NCI-H1092 treated with DMSO at 0.1 percent for 48 hours (cell line): ENCODE data around the gene PNPLA4.

ENCODE experiments used
- DNase-seq: peaks from one replicate; lab custom pipeline; 2025; lab: John Stamatoyannopoulos, UW

Gene PNPLA4

DNA sequence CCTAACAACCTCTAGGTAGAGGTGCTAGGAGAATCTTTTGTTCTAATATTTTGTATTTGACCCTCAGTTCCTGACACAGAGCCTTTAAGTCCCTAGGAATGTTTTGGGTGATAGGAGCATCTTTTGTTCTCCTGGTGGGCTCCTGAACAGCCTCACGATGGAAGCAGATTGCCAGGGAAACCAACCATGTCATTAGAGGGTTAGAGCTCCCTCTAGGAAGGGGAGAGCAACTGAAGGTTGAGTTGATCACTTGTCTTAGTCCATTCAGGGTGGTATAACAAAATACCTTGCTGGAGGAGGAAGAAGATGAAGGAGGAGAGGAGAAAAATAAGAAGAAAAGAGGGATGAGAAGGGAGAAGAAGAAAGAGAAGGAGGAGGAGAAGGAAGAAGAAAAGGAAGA, 75.0 kb downstream of the PNPLA4 start:
- no peak for DNase-seq
